Pulmonary artery endothelial cell (primary cell): ENCODE results near the gene THAP4. TPM values are rescaled to one million over a fixed set of nuclear protein-coding genes. Genes with fewer than 3 reads are reported as not detected.

ENCODE experiments used
- total RNA-seq: library from RNA; depleted of rRNA; stranded (reverse); fragments of >200 nt; gene quantifications from 2 replicates; pipeline ENCODE4 v1.2.3, GENCODE V29; 2014

The THAP4 gene
- total RNA-seq, 1 donor from 2014 or later, result 56.6 TPM

Other genes starting within 250 kb of the THAP4 start
- 324 and 396 TPM in 2 replicates for gene STK25, start 128.6 kb downstream of the THAP4 start, total RNA-seq
- gene BOK, start 78.4 kb downstream of the THAP4 start, total RNA-seq, result 39.4 and 57.5 TPM in 2 replicates
- gene ATG4B, start 535 bp upstream of the THAP4 start, total RNA-seq, result 75.2 and 75.8 TPM in 2 replicates
- gene DTYMK, start 49.7 kb upstream of the THAP4 start, total RNA-seq, result 48.2 and 64.2 TPM in 2 replicates
- gene ING5, start 64.9 kb upstream of the THAP4 start, total RNA-seq, result 25.0 and 36.6 TPM in 2 replicates
- 10.7 and 12.3 TPM in 2 replicates for gene D2HGDH, start 97.5 kb upstream of the THAP4 start, total RNA-seq
- gene GAL3ST2, start 139.7 kb upstream of the THAP4 start, total RNA-seq, result not detected in 2 replicates
- not detected in 2 replicates for gene NEU4, start 172.0 kb upstream of the THAP4 start, total RNA-seq
- gene PDCD1, start 221.7 kb upstream of the THAP4 start, total RNA-seq, result not detected in 2 replicates
- not detected in 2 replicates for gene RTP5, start 232.6 kb upstream of the THAP4 start, total RNA-seq